Superior temporal gyrus (tissue), 1 donor: ENCODE data around the gene CARD11.

Experiments used
- DNase-seq: peaks from one replicate; pipeline ENCODE4 v3.0.0-alpha.2; 2016; ENCODE audit errors: extremely low spot score

The CARD11 gene

GRCh38 chr7:3020416-3020815 lies 23.3 kb downstream of the CARD11 start:
- DNase-seq: no peak

- no peak for DNase-seq
These were observed 23.9 kb downstream of the CARD11 start for GRCh38 chr7:3019801-3020200.

- DNase-seq: no peak
These were observed 29.5 kb downstream of the CARD11 start for GRCh38 chr7:3013975-3014792.

GRCh38 chr7:3011211-3011852 lies 32.3 kb downstream of the CARD11 start:
- DNase-seq: no peak

- no peak for DNase-seq
These were observed 33.5 kb downstream of the CARD11 start for GRCh38 chr7:3010161-3010560.

- no peak for DNase-seq
These were observed 34.6 kb downstream of the CARD11 start for GRCh38 chr7:3009086-3009485.

- DNase-seq: no peak
These were observed 35.3 kb downstream of the CARD11 start for GRCh38 chr7:3008386-3008785.

GRCh38 chr7:3007696-3008095 lies 36.0 kb downstream of the CARD11 start:
- DNase-seq: no peak

GRCh38 chr7:3005257-3005656 lies 38.4 kb downstream of the CARD11 start:
- DNase-seq: no peak

GRCh38 chr7:3003936-3004335 lies 39.7 kb downstream of the CARD11 start:
- no peak for DNase-seq

GRCh38 chr7:3002631-3003030 lies 41.0 kb downstream of the CARD11 start:
- DNase-seq: no peak

GRCh38 chr7:3000566-3000965 lies 43.1 kb downstream of the CARD11 start:
- no peak for DNase-seq

- no peak for DNase-seq
These were observed 44.6 kb downstream of the CARD11 start for GRCh38 chr7:2999078-2999500.

GRCh38 chr7:2997014-2997413 lies 46.7 kb downstream of the CARD11 start:
- no peak for DNase-seq

GRCh38 chr7:2996141-2996540 lies 47.5 kb downstream of the CARD11 start:
- DNase-seq: no peak

GRCh38 chr7:2993868-2994267 lies 49.8 kb downstream of the CARD11 start:
- DNase-seq: no peak

GRCh38 chr7:2993396-2993795 lies 50.3 kb downstream of the CARD11 start:
- DNase-seq: no peak

GRCh38 chr7:2990949-2991470 lies 52.7 kb downstream of the CARD11 start:
- no peak for DNase-seq

- DNase-seq: no peak
These were observed 57.1 kb downstream of the CARD11 start for GRCh38 chr7:2986561-2986960.

GRCh38 chr7:2985866-2986265 lies 57.8 kb downstream of the CARD11 start:
- DNase-seq: no peak

GRCh38 chr7:2984091-2984490 lies 59.6 kb downstream of the CARD11 start:
- no peak for DNase-seq

- no peak for DNase-seq
These were observed 60.1 kb downstream of the CARD11 start for GRCh38 chr7:2983586-2983985.

GRCh38 chr7:2982831-2983230 lies 60.8 kb downstream of the CARD11 start:
- DNase-seq: no peak
